Effector memory CD4-positive, alpha-beta T cell (primary cell): ENCODE data around the gene TBC1D25.

Experiments used
- DNase-seq, 3 donors: peaks; one replicate each; pipeline ENCODE4 v3.0.0-alpha.2; 2020
- H3K27ac ChIP-seq: 2 replicates; pipeline ENCODE4 v1.7.0; 2013; ENCODE audit warnings: mild to moderate bottlenecking, low read length, moderate library complexity; ENCODE audit not compliant: insufficient read depth, poor library complexity, severe bottlenecking
- H3K27me3 ChIP-seq: replicated peaks from 2 replicates; pipeline ENCODE4 v1.7.0; 2013; ENCODE audit warnings: mild to moderate bottlenecking, low read length; ENCODE audit not compliant: insufficient read depth, control insufficient read depth, poor library complexity, severe bottlenecking
- H3K36me3 ChIP-seq: 2 replicates; pipeline ENCODE4 v1.7.0; 2013; ENCODE audit warnings: mild to moderate bottlenecking, low read length, moderate library complexity; ENCODE audit not compliant: control insufficient read depth, insufficient read depth
- H3K4me1 ChIP-seq: 2 replicates; pipeline ENCODE4 v1.7.0; 2013; ENCODE audit warnings: low read length, mild to moderate bottlenecking; ENCODE audit not compliant: control insufficient read depth, insufficient read depth, poor library complexity, severe bottlenecking
- H3K4me3 ChIP-seq: 2 replicates; pipeline ENCODE4 v1.7.0; 2013; ENCODE audit warnings: low read length, low read depth, mild to moderate bottlenecking; ENCODE audit not compliant: insufficient read depth, poor library complexity, severe bottlenecking
- H3K9me3 ChIP-seq: 2 replicates; pipeline ENCODE4 v1.7.0; 2013; ENCODE audit warnings: mild to moderate bottlenecking, low read length, moderate library complexity; ENCODE audit not compliant: control insufficient read depth

TBC1D25 gene

GRCh38 chrX:48578661-48579128 is 39.2 kb downstream of the TBC1D25 start:
- no peaks in the 10 kb centered on the region for H3K9me3 ChIP-seq
- peaks cover 22% of the 10 kb centered on the region for H3K36me3 ChIP-seq
- peaks cover 15% of the 10 kb centered on the region for H3K4me1 ChIP-seq
- no peak for DNase-seq
- H3K27me3 ChIP-seq = no peaks in the 10 kb centered on the region
- no peak overlapping the region for H3K4me3 ChIP-seq
- no peak overlapping the region for H3K27ac ChIP-seq

- peaks cover 22% of the 10 kb centered on the region for H3K36me3 ChIP-seq
- H3K9me3 ChIP-seq = no peaks in the 10 kb centered on the region
- H3K27me3 ChIP-seq = no peaks in the 10 kb centered on the region
- H3K27ac ChIP-seq = no peak overlapping the region
- no peak overlapping the region for H3K4me3 ChIP-seq
- no peak for DNase-seq
- peaks cover 15% of the 10 kb centered on the region for H3K4me1 ChIP-seq
These were observed 39.7 kb downstream of the TBC1D25 start for GRCh38 chrX:48579259-48579658.

GRCh38 chrX:48580662-48581061 is 41.1 kb downstream of the TBC1D25 start:
- Histone ChIP-seq H3K4me1 (peaks cover 6% of the 10 kb centered on the region), H3K27ac (no peak overlapping the region), H3K9me3 (no peaks in the 10 kb centered on the region), H3K4me3 (no peak overlapping the region), H3K27me3 (no peaks in the 10 kb centered on the region), H3K36me3 (peaks cover 18% of the 10 kb centered on the region)
- DNase-seq = no peak

GRCh38 chrX:48584698-48585097 is 45.2 kb downstream of the TBC1D25 start:
- H3K27ac ChIP-seq = no peak overlapping the region
- H3K36me3 ChIP-seq = no peaks in the 10 kb centered on the region
- no peaks in the 10 kb centered on the region for H3K27me3 ChIP-seq
- no peaks in the 10 kb centered on the region for H3K4me1 ChIP-seq
- no peaks in the 10 kb centered on the region for H3K9me3 ChIP-seq
- no peak for DNase-seq
- no peak overlapping the region for H3K4me3 ChIP-seq

GRCh38 chrX:48589482-48590162 is 50.1 kb downstream of the TBC1D25 start:
- no peak overlapping the region for H3K27ac ChIP-seq
- no peaks in the 10 kb centered on the region for H3K4me1 ChIP-seq
- H3K9me3 ChIP-seq = no peaks in the 10 kb centered on the region
- H3K36me3 ChIP-seq = no peaks in the 10 kb centered on the region
- H3K27me3 ChIP-seq = no peaks in the 10 kb centered on the region
- H3K4me3 ChIP-seq = no peak overlapping the region
- no peak for DNase-seq

- no peak for DNase-seq
- Histone ChIP-seq H3K9me3 (no peaks in the 10 kb centered on the region), H3K4me1 (no peaks in the 10 kb centered on the region), H3K36me3 (no peaks in the 10 kb centered on the region), H3K4me3 (no peak overlapping the region), H3K27ac (no peak overlapping the region), H3K27me3 (no peaks in the 10 kb centered on the region)
These were observed 50.9 kb downstream of the TBC1D25 start for GRCh38 chrX:48590203-48591103.

- Histone ChIP-seq H3K9me3 (no peaks in the 10 kb centered on the region), H3K36me3 (no peaks in the 10 kb centered on the region), H3K4me1 (no peaks in the 10 kb centered on the region), H3K4me3 (no peak overlapping the region), H3K27ac (no peak overlapping the region), H3K27me3 (no peaks in the 10 kb centered on the region)
- DNase-seq = no peak
These were observed 51.8 kb downstream of the TBC1D25 start for GRCh38 chrX:48591255-48591791.

- H3K36me3 ChIP-seq = no peaks in the 10 kb centered on the region
- no peaks in the 10 kb centered on the region for H3K9me3 ChIP-seq
- no peaks in the 10 kb centered on the region for H3K27me3 ChIP-seq
- DNase-seq = no peak
- no peak overlapping the region for H3K4me3 ChIP-seq
- H3K27ac ChIP-seq = no peak overlapping the region
- no peaks in the 10 kb centered on the region for H3K4me1 ChIP-seq
These were observed 53.5 kb downstream of the TBC1D25 start for GRCh38 chrX:48592971-48593370.

GRCh38 chrX:48595929-48596328 is 56.4 kb downstream of the TBC1D25 start:
- H3K36me3 ChIP-seq = peaks cover 10% of the 10 kb centered on the region
- no peak for DNase-seq
- no peaks in the 10 kb centered on the region for H3K27me3 ChIP-seq
- H3K4me3 ChIP-seq = no peak overlapping the region
- no peak overlapping the region for H3K27ac ChIP-seq
- no peaks in the 10 kb centered on the region for H3K9me3 ChIP-seq
- H3K4me1 ChIP-seq = no peaks in the 10 kb centered on the region
